ENCODE results near the gene EXOC3L4. TPM values are rescaled to one million over a fixed set of nuclear protein-coding genes. Genes with fewer than 3 reads are reported as not detected.
A peak's percentile ranks its signal among the peaks of the same experiment; 100 is the strongest.

EXOC3L4 gene
- total and polyA plus RNA-seq, 9 of the 15 experiments (the other 6 are each of a cell fraction or from before 2014, with no cell fraction given) = 0.10 to 6.7 (median 0.98) TPM; not detected in 1

- H3K9ac ChIP-seq (ENCODE audit: insufficient read depth in 1 of 2, low read depth in 2 of 2, low read length in 2 of 2) = no peak overlapping the region
- no peak overlapping the region for H2AFZ ChIP-seq (ENCODE audit: low read depth, low read length)
- H3K36me3 ChIP-seq (ENCODE audit: control insufficient read depth, insufficient read depth, low read length) = no peaks in the 10 kb centered on the region
- H3K4me3 ChIP-seq = no peak overlapping the region
- ATAC-seq = no peak
- H3K4me1 ChIP-seq (replicated peaks in 1 of 2; ENCODE audit: control insufficient read depth in 2 of 2, insufficient read depth in 2 of 2, low read length in 2 of 2) = peaks cover 8 to 77% of the 10 kb centered on the region in 2 experiments; a peak in 4 of 5 replicates
- H3K4me2 ChIP-seq (ENCODE audit: insufficient read depth, low read length) = no peak overlapping the region
- TF ChIP-seq HDAC3 (IDR thresholded peaks at IDR 0.05; ENCODE audit: borderline replicate concordance, partially characterized antibody) = no peak
- intact Hi-C loops (cut with micrococcal nuclease) (no loop called here), in situ Hi-C loops (cut with MboI) (no loop called here)
- 67% methylated on average over 8 of the region's 12 CpGs for WGBS (ENCODE audit: insufficient coverage, low coverage, missing lambda C conversion rate)
- CTCF ChIA-PET (ENCODE audit: low intra/inter-chr PET ratio) = no interaction called here
- BruUV-seq (replicated peaks) = no TSS peak
- FAIRE-seq = no peak
- no peaks in the 10 kb centered on the region for H3K9me3 ChIP-seq (replicated peaks; ENCODE audit: control insufficient read depth, insufficient read depth, low read depth, low read length)
- POLR2A ChIA-PET = no interaction called here
- DNase-seq (ENCODE audit: extremely low read depth in 1 of 4, low spot score in 3 of 4) = no peak
- no peaks in the 10 kb centered on the region for H3K9me1 ChIP-seq (ENCODE audit: control insufficient read depth, insufficient read depth, low read length)
- no peaks in the 10 kb centered on the region for H4K20me1 ChIP-seq (replicated peaks; ENCODE audit: control insufficient read depth, insufficient read depth, low read length)
- no peaks in the 10 kb centered on the region; a peak in 1 of 5 replicates for H3K27me3 ChIP-seq (ENCODE audit: control insufficient read depth in 2 of 2, insufficient read depth in 2 of 2, low read length in 2 of 2)
- H3K27ac ChIP-seq (ENCODE audit: extremely low read depth, low read depth, low read length) = no peak overlapping the region
- no peaks in the 10 kb centered on the region for H3K79me2 ChIP-seq (ENCODE audit: control insufficient read depth, insufficient read depth, low read length)
Measured at GRCh38 chr14:103090481-103091020, 4.0 kb upstream of the EXOC3L4 start.

- Histone ChIP-seq H3K9ac (ENCODE audit: insufficient read depth in 1 of 2, low read depth in 2 of 2, low read length in 2 of 2) (peak overlapping the region; percentile 56 to 86), H3K36me3 (ENCODE audit: control insufficient read depth, insufficient read depth, low read length) (no peaks in the 10 kb centered on the region)
- POLR2A ChIA-PET = no interaction called here
- TF ChIP-seq SMAD4 (CRISPR knock-in tag; conservative IDR thresholded peaks at IDR 0.05) = no peak
- TF ChIP-seq STAT5B (CRISPR knock-in tag; IDR thresholded peaks at IDR 0.05) = no peak
- no peak for TF ChIP-seq E2F8 (IDR thresholded peaks at IDR 0.05; ENCODE audit: low read depth, partially characterized antibody)
- TF ChIP-seq U2AF2 (optimal IDR thresholded peaks at IDR 0.05; ENCODE audit: low read depth, low read length) = no peak
Measured at GRCh38 chr14:103091041-103091882, 3.3 kb upstream of the EXOC3L4 start.

More at GRCh38 chr14:103091041-103091882, 3.3 kb upstream of the EXOC3L4 start:
- 13% methylated on average over 18 of the region's 69 CpGs for WGBS (ENCODE audit: insufficient coverage, low coverage, missing lambda C conversion rate)
- no TSS peak for BruUV-seq (replicated peaks)
- Histone ChIP-seq H3K9me1 (ENCODE audit: control insufficient read depth, insufficient read depth, low read length) (no peaks in the 10 kb centered on the region), H3K27ac (ENCODE audit: extremely low read depth, low read depth, low read length) (peak overlapping the region; percentile 56), H3K4me1 (replicated peaks in 1 of 2; ENCODE audit: control insufficient read depth in 2 of 2, insufficient read depth in 2 of 2, low read length in 2 of 2) (peaks cover 8 to 73% of the 10 kb centered on the region in 2 experiments; a peak in 4 of 5 replicates), H2AFZ (ENCODE audit: low read depth, low read length) (peak overlapping the region; percentile 92), H3K9me3 (replicated peaks; ENCODE audit: control insufficient read depth, insufficient read depth, low read depth, low read length) (no peaks in the 10 kb centered on the region), H3K79me2 (ENCODE audit: control insufficient read depth, insufficient read depth, low read length) (no peaks in the 10 kb centered on the region), H3K27me3 (ENCODE audit: control insufficient read depth in 2 of 2, insufficient read depth in 2 of 2, low read length in 2 of 2) (no peaks in the 10 kb centered on the region), H3K4me2 (ENCODE audit: insufficient read depth, low read length) (peak overlapping the region; percentile 58), H3K4me3 (peak overlapping the region; percentile 35), H4K20me1 (replicated peaks; ENCODE audit: control insufficient read depth, insufficient read depth, low read length) (no peaks in the 10 kb centered on the region)
- peak; percentile 81 to 95 (median 92) for DNase-seq (ENCODE audit: extremely low read depth in 1 of 4, low spot score in 3 of 4)
- FAIRE-seq = no peak
- CTCF ChIA-PET (ENCODE audit: low intra/inter-chr PET ratio) = no interaction called here
- in situ Hi-C loops (cut with MboI) = no loop called here
- intact Hi-C loops (cut with micrococcal nuclease) = no loop called here
- peak; percentile 92 for ATAC-seq
